ENCODE measurements around the gene MCC.

GRCh38 chr5:113404269-113404668 lies 84.0 kb downstream of the MCC start:
- TF ChIP-seq, protein P1, sequence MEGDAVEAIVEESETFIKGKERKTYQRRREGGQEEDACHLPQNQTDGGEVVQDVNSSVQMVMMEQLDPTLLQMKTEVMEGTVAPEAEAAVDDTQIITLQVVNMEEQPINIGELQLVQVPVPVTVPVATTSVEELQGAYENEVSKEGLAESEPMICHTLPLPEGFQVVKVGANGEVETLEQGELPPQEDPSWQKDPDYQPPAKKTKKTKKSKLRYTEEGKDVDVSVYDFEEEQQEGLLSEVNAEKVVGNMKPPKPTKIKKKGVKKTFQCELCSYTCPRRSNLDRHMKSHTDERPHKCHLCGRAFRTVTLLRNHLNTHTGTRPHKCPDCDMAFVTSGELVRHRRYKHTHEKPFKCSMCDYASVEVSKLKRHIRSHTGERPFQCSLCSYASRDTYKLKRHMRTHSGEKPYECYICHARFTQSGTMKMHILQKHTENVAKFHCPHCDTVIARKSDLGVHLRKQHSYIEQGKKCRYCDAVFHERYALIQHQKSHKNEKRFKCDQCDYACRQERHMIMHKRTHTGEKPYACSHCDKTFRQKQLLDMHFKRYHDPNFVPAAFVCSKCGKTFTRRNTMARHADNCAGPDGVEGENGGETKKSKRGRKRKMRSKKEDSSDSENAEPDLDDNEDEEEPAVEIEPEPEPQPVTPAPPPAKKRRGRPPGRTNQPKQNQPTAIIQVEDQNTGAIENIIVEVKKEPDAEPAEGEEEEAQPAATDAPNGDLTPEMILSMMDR (conservative IDR thresholded peaks at IDR 0.05) = no peak
- TF ChIP-seq ZFX (IDR thresholded peaks at IDR 0.05) = no peak
